Breast epithelium (tissue), 3 donors: ENCODE measurements around the gene PNKP.

Source experiments
- CTCF ChIP-seq, 3 donors: fragments of 450-650 bp; IDR thresholded peaks; one replicate each; pipeline ENCODE4 v1.5.1; 2016 to 2017; ENCODE audit warnings: antibody characterized with exemption in 3 of 3, mild to moderate bottlenecking in 3 of 3, moderate library complexity in 3 of 3
- POLR2A ChIP-seq: fragments of 450-650 bp; IDR thresholded peaks from one replicate; pipeline ENCODE4 v1.6.1; 2016; ENCODE audit warnings: antibody characterized with exemption, mild to moderate bottlenecking, moderate library complexity

GRCh38 chr19:49884760-49885159, 17.4 kb upstream of the PNKP start:
- TF ChIP-seq POLR2A (no peak), CTCF (IDR thresholded peaks at IDR 0.05) (no peak)
